GM21390 (cell line): ENCODE data around the gene TMEM182.

ENCODE experiments used
- ATAC-seq: cut with Tn5 transposase; IDR thresholded peaks from one replicate; pipeline ENCODE4 v1.9.1; 2021; ENCODE audit not compliant: unreplicated experiment

The TMEM182 gene

GRCh38 chr2:102765061-102765460 lies 3.2 kb downstream of the TMEM182 start:
- no peak for ATAC-seq

DNA sequence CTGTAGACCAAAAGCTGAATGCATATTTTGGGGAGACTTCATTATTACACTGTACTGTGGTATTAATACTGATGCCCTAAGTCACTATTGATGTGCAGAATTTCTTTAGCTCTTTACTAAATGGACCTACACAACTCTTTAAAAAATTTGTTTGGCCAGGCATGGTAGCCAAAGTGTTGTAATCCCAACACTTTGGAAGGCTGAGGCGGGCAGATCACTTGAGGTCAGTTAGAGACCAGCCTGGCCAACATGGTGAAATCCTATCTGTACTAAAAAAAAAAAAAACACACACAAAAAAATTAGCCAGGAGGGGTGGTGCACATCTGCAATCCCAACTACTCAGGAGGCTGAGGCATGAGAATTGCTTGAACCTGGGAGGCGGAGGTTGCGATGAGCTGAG lies 6.4 kb downstream of the TMEM182 start:
- ATAC-seq, result no peak

- no peak for ATAC-seq
Measured at GRCh38 chr2:102768892-102769291, 7.1 kb downstream of the TMEM182 start.

DNA sequence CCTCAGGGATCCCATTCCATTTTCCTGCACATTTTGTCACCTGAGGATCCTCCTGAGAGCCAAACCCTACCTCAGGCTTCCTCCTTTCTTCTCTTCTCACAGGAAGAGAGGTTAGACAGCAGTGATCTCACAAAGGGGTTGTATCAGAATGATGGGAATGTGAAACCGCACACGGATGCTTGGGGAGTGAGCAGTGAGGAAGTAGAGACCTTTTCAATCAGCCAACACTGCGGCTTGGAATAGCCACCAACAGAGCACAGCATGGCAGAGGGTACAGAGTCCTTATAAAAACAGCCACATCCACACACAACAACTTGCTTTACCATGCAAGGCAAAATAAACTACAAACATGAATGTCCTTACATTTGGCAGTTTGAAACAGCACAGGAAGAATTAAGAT lies 8.7 kb downstream of the TMEM182 start:
- ATAC-seq, result no peak

DNA sequence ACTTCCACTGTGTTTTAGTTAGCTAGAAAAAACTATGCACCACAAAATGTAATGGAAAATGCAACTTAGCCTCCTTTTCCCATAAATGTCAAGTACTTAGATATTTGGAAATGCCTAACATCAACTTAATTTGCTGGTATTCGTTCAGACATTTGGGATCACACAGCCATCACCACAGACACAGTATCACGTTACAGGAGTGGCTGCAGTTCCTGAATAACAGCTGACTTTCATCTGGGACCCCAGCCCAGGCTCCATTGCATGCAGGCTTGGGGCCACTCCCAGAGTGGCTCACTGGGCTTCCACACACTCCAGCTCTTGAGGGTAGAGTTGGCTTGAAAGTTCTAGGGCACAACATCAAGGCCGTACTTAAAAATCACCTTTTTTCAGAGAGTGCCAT lies 9.3 kb downstream of the TMEM182 start:
- no peak for ATAC-seq

GRCh38 chr2:102772659-102773058 lies 10.8 kb downstream of the TMEM182 start:
- no peak for ATAC-seq

DNA sequence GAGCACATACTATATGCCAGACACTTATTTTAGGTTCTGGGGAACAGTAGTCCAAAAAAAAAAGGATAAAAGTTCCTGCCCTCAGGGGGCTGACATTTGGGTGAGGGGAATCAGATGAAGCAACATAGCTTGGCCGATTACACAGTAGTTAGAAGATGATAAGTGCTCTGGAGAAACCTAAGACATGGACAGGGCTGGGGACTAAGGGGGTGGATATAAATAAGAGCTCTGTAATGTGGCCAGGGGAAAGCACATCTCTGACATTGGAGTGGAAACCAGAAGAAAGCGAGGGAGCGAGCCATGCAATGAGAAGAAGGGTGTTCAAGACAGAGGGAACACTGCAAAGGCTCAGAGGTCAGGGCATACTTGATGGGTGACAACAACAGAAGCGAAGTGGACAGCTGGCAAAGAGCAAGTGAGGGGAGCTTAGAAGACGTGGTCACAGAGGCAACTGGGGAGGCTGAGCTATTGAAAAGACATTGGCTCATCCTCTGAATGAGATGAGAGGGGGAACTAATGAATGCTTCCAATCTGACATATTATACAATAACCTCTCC lies 11.4 kb downstream of the TMEM182 start:
- no peak for ATAC-seq

DNA sequence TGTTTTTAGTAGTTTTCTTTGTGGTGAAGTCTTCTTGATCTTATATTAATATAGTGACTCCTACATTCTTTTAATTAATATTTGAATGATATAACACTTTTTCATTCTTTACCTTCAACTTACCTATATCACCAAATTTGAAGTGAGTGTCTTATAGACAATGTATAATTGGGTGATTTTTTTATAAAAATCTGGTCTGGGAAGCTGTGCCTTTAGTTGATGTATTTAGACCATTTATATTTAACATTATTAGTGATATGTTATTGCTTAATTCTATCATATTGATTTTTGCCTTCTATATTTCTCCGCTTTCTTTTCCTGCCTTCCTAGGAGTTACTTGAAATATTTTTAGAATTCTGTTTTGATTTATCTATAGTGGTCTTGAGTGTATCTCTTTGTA lies 16.4 kb downstream of the TMEM182 start:
- no peak for ATAC-seq

DNA sequence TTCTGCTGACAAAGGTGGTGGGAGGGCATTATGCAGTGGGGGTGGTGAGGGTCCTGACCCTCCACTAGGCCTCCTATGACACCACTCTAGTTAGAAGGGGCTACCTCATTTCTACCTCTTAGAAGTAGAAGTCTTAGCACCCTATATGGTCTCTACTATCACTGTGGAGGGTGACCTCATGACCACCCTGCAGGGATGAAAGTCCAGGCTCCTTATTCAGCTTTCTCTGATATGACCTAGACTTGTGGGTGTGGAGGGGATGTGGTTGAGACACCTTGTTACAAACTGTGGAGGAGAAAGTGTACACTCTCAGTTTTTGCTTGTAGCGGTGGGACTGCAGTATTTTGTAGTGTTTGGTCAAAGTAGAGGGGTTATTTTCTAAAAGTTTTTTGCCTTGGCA lies 18.6 kb downstream of the TMEM182 start:
- no peak for ATAC-seq

DNA sequence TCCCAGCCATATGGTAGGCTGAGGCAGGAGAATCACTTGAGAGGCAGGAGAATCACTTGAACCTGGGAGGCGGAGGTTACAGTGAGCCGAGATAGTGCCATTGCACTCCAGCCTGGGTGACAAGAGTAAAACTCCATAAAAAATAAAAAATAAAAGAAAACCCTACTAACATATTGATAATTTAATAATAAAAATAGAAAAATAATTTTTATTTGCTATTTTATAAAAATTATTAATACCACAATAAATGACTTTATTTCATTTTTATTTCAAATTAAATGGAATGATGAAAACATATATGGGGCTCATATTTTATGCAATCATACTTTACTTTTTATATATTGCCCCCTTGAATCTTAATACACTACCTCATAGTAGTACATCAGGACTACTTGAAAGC lies 20.4 kb downstream of the TMEM182 start:
- ATAC-seq, result no peak

DNA sequence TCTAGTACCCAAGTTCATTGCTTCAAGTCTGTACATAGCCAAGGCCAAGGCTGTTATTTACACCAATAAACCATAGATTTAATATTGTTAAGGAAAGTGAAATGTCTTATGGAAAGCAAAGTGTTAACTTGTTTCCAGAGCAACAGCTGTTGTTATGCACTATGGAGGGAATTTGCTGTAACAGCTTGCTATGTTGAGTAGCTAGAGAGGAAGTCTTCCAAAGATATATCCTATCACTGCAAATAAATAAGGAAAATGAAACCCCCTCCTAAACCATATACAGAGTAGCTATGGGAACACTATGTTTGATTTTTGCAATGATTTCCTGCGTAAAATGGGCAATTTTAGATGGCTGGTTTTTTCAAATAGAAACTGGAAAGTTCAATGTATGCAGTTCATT lies 21.1 kb downstream of the TMEM182 start:
- ATAC-seq, result no peak

GRCh38 chr2:102783506-102784183 lies 21.8 kb downstream of the TMEM182 start:
- no peak for ATAC-seq

GRCh38 chr2:102784940-102785339 lies 23.1 kb downstream of the TMEM182 start:
- no peak for ATAC-seq

GRCh38 chr2:102788216-102788884 lies 26.5 kb downstream of the TMEM182 start:
- ATAC-seq, result no peak

GRCh38 chr2:102788885-102789260 lies 27.0 kb downstream of the TMEM182 start:
- ATAC-seq, result no peak

DNA sequence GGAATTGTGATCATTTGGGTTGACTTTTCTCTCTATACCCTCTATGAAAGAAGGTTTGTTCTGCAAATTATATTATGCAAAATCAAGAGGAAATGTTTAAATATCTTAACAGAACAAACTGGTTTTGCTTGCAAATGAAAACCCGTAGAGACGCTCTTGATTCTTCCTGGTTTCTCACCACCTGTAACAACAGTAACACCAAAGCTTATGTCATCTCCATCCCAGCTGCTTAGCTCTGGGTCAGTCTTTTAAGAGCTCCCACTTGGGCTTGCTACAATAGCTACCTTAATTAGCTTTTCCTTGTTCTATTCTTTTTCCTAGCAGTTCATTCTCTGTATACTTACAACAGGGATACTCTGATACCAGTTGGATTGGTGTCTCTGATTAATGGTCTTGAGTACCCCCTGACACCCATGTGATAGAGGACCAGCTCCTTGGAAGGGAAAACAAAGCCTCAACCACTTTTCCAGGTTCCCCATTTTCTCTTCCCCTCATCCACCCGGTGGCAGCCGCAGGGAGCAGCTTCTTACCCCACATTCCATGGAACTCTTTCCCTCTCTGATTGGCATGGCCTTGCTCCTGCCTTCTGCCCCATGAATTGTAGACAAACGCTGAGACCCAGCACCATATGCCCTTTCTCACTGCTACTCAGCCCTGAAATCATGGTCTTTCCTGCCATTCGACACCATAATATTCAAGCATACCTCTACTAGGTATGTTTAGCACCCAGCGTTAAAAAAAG lies 27.7 kb downstream of the TMEM182 start:
- no peak for ATAC-seq

DNA sequence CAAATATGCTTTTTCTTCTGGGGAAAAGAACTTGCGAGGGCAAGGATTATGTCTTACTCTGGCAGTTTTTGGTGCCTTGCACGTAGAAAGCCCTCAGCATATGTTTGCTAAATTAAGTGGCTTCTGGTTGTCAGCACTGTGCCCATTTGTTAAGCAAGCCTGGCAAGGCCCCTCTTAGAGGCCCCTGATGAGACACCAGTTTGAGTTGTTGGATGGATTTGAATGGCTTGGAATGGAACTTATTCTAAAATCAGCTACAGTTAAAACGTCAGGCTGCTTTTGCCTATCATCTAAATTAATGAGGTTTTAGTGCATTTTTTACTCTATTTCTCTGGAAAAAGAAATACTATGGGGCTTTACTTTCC lies 28.2 kb downstream of the TMEM182 start:
- ATAC-seq, result no peak

- no peak for ATAC-seq
Measured at GRCh38 chr2:102792568-102793208, 30.9 kb downstream of the TMEM182 start.

GRCh38 chr2:102795641-102796040 lies 33.8 kb downstream of the TMEM182 start:
- no peak for ATAC-seq

DNA sequence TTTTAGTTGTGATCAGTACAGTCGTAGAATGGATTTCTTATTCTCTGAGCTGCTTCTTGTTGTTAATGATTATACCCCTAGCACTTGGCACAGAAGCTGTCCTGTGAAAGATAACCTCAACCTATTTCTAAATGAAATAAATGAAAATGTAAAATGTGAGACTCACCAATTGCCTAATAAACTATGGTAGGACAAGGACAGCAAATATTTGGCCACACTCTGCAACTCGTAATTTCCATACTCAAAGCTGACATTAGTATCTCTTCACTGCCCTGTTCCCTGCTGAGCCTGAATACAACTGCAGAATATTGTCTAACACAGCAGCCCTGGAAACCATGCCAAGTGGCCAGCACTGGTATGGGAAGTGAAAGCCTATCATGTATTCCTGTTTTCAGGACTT lies 34.5 kb downstream of the TMEM182 start:
- ATAC-seq, result no peak

GRCh38 chr2:102797486-102797885 lies 35.7 kb downstream of the TMEM182 start:
- ATAC-seq, result no peak

DNA sequence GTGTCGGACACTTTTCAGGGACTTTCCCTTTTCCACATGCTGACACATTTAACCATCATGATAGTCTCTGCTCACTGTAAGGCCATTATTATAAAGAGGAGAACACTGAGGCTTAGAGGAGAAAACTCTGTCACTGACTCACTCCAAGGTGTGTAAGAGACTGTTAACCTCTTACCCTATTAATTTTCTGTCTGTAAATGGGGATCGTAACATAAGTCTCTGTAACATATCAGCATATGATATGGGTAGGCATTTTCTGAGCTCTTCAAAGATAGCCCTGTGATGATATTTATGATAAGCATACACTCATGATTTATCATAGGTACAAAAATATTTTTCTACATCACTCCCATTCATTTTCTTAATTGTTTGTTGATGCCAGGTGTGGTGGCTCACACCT lies 36.4 kb downstream of the TMEM182 start:
- ATAC-seq, result no peak
